GM21367 (cell line): Measurements from ENCODE around the gene EXOC3.
A peak's percentile ranks its signal among the peaks of the same experiment; 100 is the strongest.
"Not testable (repeated sequence)": the region's sequence is repeated elsewhere in the genome, so short reads cannot be mapped to it uniquely, and the experiment has no call there.

Experiments used
- ATAC-seq: cut with Tn5 transposase; IDR thresholded peaks from one replicate; pipeline ENCODE4 v1.9.1; 2021; ENCODE audit not compliant: unreplicated experiment

Gene EXOC3

GRCh38 chr5:472656-473550 is 29.9 kb downstream of the EXOC3 start:
- peak; percentile 65 for ATAC-seq

GRCh38 chr5:473551-474192 is 30.7 kb downstream of the EXOC3 start:
- ATAC-seq, result peak; percentile 16

- ATAC-seq, result not testable (repeated sequence)
Measured at GRCh38 chr5:474232-474839, 31.4 kb downstream of the EXOC3 start.

GRCh38 chr5:474840-475661 is 32.1 kb downstream of the EXOC3 start:
- ATAC-seq, result no peak

- ATAC-seq, result no peak
Measured at GRCh38 chr5:475704-476101, 32.7 kb downstream of the EXOC3 start.

GRCh38 chr5:476102-476813 is 33.3 kb downstream of the EXOC3 start:
- no peak for ATAC-seq

- ATAC-seq, result no peak
Measured at GRCh38 chr5:476814-477175, 33.8 kb downstream of the EXOC3 start.

GRCh38 chr5:477247-477646 is 34.3 kb downstream of the EXOC3 start:
- no peak for ATAC-seq

- no peak for ATAC-seq
Measured at GRCh38 chr5:477871-478270, 34.9 kb downstream of the EXOC3 start.

GRCh38 chr5:478369-478981 is 35.5 kb downstream of the EXOC3 start:
- no peak for ATAC-seq

- no peak for ATAC-seq
Measured at GRCh38 chr5:478982-479535, 36.1 kb downstream of the EXOC3 start.

GRCh38 chr5:479566-480319 is 36.8 kb downstream of the EXOC3 start:
- no peak for ATAC-seq

GRCh38 chr5:481347-481746 is 38.4 kb downstream of the EXOC3 start:
- ATAC-seq, result no peak

- ATAC-seq, result no peak
Measured at GRCh38 chr5:482021-482420, 39.0 kb downstream of the EXOC3 start.

- no peak for ATAC-seq
Measured at GRCh38 chr5:482506-482905, 39.5 kb downstream of the EXOC3 start.

GRCh38 chr5:483011-483410 is 40.0 kb downstream of the EXOC3 start:
- no peak for ATAC-seq

- no peak for ATAC-seq
Measured at GRCh38 chr5:483434-484140, 40.6 kb downstream of the EXOC3 start.

GRCh38 chr5:484556-484955 is 41.6 kb downstream of the EXOC3 start:
- no peak for ATAC-seq
